HG02981 (cell line): ENCODE data around the gene DGCR6L.
"Not testable (repeated sequence)": the region's sequence is repeated elsewhere in the genome, so short reads cannot be mapped to it uniquely, and the experiment has no call there.

Source experiments
- ATAC-seq: cut with Tn5 transposase; IDR thresholded peaks from one replicate; pipeline ENCODE4 v1.9.1; 2021; ENCODE audit warnings: mild to moderate bottlenecking, moderate library complexity; ENCODE audit not compliant: unreplicated experiment

Gene DGCR6L

DNA sequence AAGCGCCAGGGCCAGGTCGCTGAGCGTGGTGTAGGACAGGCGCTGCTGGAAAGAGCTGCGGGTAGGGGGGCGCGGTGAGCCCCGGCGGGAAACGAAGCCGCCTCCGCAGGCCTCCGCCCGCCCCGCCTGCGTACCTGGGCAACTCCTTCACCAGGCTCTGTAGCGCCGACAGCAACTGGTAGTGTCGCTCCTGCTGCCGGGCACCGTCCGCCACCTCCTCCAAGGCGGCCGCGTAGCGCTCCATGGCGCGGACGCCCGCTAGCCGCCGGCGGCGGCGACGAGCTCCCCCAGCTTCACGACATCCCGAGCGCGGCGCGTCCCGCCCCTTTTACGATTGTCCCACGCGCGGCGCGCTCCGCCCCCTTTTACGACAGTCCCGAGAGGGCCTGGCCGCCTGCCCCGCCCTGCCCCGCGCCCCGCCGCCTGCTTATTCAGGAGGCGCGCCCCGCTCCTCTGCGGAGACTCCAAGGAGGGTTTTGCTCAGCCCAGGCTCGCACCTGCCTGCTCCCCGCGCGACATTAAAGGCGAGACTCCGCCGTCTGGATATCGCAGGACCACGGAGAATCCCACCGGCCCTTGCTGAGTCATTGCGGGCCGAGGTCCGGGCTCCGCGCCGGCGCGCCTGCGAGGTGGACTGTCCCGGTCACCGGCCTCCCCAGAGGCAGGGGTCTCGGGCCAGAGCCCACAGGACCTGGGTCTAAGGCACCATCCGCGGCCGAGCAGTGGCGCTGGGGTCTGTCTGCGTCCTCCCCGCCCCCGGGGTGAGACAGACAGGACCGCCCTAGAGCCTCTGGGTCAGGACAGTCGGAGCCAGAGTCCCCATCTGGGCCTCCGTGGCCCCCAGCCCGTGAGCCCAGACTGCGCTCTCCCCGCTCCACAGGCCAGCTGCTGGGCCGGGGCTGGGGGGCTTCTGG lies at the start of gene DGCR6L:
Gene DGCR6L, minus strand, starts transcription at position 316 of the 914 bp plus-strand sequence. Its CDS starts 72 bp downstream, at position 244.
- ATAC-seq: peak; percentile 53

DNA sequence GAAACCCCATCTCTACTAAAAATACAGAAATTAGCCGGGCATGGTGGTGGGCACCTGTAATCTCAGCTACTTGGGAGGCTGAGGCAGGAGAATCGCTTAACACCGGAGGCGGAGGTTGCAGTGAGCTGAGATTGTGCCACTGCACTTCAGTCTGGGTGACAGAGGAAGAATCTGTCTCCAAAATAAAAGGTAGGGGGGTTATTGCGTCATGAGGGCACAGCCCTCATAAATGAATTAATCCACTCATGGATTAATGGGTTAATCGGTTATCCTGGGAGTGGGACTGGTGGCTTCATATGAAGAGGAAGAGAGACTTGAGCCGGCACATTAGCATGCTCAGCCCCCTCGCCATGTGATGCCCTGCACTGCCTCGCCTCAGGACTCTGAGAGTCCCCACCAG lies 49.0 kb upstream of the DGCR6L start:
- ATAC-seq: not testable (repeated sequence)

DNA sequence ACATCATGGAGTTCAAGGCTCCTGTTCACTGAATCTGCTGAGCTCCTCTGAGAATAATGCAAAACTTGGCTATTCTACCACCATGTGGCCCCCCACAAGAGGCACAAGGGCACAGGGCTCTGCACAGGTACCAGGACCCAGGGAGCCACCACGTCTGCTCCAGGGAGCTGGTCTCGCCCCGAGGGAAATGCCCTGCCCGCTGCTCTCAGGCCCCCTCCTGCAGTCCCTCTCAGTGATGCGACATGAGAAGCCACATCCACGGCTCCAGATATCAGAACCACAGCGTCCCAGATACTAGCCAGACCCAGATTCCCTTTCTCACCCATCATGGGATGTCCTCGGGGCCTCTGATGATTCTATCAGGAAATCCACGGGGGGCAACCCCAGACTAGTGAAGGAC lies 47.0 kb upstream of the DGCR6L start:
- not testable (repeated sequence) for ATAC-seq

DNA sequence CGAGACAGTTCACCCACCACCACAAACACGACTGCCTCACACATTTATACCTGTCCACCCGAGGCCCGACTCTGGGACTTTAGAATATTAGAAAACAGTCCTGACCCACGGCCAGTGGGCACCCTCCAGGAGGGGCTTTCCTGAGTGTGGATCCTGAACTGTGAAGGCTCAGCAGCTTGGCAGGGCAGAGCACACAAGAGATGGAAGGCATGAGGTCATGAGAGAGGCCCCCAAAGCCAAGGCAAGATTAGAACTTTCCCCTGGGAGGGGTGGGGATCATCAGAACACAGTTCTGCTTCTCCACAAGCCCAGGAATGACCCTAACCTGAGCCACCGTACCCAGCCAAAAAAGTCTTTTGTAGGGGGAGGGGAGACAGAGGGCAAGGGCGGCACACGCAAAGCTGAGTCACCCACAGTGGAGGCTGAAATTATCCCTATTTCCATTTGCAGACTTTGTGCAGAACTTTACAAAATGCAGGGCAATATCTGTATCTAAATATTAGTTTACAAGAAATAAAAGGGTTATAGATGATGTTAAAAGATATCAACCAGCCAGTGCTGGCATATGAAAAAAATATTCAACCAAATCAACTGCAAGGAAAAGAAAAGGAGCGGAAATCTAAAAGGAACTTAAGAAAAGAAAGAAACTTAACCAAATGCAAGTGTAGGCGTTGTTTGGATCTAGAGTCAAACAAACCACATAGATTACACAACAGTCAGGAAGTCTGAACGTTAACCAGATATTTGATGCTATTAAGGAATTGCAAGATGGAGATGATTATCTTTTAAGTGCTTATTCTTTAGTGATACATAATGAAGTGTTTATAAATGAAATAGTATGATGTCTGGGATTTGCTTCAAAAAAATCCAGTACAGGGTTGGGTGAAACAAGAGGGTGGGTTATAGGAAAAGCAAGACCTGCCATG lies 44.7 kb upstream of the DGCR6L start:
- not testable (repeated sequence) for ATAC-seq

DNA sequence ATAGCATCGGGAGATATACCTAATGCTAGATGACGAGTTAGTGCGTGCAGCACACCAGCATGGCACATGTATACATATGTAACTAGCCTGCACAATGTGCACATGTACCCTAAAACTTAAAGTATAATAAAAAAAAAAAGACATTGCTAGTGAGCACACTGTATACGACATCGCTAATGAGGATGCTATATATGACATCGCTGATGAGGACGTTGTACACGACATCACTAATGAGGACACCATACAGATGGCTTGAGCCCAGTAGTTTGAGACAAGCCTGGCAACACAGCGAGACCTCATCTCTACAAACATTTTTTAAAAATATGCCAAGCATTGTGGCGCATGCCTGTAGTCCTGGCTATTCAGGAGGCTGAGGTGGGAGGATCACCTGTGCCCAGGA lies 42.5 kb upstream of the DGCR6L start:
- ATAC-seq: not testable (repeated sequence)

DNA sequence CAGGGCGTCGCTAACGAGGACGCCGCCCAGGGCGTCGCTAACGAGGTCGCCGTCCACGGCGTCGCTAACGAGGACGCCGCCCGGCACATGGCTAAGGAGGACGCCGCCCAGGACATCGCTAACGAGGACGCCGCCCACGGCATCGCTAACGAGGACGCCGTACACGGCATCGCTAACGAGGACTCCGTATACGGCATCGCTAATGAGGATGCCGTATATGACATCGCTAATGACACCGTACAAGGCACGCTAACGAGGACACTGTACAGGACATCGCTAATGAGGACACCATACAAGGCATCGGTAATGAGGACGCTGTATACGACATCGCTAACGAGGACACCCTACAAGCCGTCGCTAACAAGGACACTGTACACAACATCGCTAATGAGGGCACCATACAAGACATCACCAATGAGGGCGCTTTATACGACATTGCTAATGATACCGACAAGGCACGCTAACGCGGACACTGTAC lies 41.9 kb upstream of the DGCR6L start:
- ATAC-seq: not testable (repeated sequence)

DNA sequence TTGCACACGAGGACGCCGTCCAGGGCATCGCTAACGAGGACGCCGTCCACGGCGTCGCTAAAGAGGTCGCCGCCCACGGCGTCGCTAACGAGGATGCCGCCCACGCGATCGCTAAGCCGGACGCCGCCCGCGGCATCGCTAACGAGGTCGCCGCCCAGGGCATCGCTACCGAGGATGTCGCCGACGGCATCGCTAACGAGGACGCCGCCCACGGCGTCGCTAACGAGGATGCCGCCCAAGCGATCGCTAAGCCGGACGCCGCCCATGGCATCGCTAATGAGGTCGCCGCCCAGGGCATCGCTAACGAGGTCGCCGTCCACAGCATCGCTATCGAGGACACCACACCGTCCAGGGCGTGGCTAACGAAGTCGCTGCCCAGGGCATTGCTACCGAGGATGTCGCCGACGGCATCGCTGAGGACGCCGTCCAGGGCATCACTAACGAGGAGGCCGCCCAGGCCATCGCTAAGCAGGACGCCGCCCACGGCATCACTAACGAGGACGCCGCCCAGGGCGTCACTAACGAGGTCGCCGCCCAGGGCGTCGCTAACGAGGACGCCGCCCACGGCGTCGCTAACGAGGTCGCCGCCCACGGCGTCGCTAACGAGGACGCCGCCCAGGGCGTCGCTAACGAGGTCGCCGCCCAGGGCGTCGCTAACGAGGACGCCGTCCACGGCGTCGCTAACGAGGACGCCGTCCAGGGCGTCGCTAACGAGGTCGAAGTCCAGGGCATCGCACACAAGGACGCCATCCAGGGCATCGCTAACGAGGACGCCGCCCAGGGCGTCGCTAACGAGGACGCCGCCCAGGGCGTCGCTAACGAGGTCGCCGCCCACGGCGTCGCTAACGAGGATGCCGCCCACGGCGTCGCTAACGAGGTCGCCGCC lies 41.2 kb upstream of the DGCR6L start:
- not testable (repeated sequence) for ATAC-seq

DNA sequence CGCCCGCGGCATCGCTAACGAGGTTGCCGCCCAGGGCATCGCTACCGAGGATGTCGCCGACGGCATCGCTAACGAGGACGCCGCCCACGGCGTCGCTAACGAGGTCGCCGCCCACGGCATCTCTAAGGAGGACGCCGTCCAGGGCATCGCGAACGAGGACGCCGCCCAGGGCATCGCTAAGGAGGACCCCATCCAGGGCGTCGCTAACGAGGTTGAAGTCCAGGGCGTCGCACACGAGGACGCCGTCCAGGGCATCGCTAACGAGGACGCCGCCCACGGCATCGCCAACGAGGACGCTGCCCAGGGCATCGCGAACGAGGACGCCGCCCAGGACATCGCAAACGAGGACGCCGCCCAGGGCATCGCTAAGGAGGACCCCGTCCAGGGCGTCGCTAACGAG lies 40.4 kb upstream of the DGCR6L start:
- not testable (repeated sequence) for ATAC-seq

DNA sequence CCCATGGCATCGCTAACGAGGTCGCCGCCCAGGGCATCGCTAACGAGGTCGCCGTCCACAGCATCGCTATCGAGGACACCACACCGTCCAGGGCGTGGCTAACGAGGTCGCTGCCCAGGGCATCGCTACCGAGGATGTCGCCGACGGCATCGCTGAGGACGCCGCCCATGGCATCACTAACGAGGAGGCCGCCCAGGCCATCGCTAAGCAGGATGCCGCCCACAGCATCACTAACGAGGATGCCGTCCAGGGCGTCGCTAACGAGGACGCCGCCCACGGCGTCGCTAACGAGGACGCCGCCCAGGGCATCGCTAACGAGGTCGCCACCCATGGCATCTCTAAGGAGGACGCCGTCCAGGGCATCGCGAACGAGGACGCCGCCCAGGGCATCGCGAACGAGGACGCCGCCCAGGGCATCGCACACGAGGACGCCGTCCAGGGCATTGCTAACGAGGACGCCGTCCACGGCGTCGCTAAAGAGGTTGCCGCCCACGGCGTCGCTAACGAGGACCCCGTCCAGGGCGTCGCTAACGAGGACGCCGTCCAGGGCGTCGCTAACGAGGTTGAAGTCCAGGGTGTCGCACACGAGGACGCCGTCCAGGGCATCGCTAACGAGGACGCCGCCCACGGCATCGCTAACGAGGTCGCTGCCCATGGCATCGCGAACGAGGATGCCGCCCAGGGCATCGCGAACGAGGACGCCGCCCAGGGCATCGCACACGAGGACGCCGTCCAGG lies 38.8 kb upstream of the DGCR6L start:
- not testable (repeated sequence) for ATAC-seq

DNA sequence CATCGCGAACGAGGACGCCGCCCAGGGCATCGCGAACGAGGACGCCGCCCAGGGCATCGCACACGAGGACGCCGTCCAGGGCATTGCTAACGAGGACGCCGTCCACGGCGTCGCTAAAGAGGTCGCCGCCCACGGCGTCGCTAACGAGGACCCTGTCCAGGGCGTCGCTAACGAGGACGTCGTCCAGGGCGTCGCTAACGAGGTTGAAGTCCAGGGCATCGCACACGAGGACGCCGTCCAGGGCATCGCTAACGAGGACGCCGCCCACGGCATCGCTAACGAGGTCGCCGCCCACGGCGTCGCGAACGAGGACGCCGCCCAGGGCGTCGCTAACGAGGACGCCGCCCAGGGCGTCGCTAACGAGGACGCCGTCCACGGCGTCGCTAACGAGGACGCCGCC lies 38.1 kb upstream of the DGCR6L start:
- not testable (repeated sequence) for ATAC-seq

DNA sequence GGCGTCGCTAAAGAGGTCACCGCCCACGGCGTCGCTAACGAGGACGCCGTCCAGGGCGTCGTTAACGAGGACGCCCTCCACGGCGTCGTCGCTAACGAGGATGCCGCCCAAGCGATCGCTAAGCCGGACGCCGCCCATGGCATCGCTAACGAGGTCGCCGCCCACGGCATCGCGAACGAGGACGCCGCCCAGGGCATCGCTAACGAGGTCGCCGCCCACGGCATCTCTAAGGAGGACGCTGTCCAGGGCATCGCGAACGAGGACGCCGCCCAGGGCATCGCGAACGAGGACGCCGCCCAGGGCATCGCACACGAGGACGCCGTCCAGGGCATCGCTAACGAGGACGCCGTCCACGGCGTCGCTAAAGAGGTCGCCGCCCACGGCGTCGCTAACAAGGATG lies 37.0 kb upstream of the DGCR6L start:
- ATAC-seq: not testable (repeated sequence)

DNA sequence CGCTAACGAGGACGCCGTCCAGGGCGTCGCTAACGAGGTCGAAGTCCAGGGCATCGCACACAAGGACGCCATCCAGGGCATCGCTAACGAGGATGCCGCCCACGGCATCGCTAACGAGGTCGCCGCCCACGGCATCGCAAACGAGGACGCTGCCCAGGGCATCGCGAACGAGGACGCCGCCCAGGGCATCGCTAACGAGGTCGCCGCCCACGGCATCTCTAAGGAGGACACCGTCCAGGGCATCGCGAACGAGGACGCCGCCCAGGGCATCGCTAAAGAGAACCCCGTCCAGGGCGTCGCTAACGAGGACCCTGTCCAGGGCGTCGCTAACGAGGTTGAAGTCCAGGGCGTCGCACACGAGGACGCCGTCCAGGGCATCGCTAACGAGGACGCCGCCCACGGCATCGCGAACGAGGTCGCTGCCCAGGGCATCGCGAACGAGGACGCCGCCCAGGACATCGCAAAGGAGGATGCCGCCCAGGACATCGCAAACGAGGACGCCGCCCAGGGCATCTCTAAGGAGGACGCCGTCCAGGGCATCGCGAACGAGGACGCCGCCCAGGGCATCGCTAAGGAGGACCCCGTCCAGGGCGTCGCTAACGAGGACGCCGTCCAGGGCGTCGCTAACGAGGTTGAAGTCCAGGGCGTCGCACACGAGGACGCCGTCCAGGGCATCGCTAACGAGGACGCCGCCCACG lies 36.2 kb upstream of the DGCR6L start:
- not testable (repeated sequence) for ATAC-seq

DNA sequence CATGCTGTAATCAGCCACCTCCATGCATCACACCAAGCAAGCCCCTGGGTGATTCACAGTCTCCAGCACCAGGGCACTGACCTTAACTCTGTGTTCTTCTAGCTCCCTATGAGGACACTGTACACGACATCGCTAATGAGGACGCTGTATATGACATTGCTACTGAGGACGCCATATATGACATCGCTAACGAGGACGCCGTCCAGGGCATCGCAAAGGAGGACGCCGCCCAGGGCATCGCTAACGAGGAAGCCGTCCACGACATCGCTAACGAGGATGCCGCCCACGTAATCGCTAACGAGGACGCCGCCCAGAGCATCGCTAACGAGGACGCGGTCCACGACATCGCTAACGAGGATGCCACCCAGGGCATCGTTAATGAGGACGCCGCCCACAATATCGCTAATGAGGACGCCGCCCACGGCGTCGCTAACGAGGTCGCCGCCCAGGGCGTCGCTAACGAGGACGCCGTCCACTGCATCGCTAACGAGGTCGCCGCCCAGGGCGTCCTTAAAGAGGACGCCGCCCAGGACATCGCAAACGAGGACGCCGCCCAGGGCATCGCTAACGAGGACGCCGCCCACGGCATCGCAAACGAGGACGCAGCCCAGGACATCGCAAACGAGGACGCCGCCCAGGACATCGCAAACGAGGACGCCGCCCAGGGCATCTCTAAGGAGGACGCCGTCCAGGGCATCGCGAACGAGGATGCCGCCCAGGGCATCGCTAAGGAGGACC lies 34.5 kb upstream of the DGCR6L start:
- ATAC-seq: no peak

DNA sequence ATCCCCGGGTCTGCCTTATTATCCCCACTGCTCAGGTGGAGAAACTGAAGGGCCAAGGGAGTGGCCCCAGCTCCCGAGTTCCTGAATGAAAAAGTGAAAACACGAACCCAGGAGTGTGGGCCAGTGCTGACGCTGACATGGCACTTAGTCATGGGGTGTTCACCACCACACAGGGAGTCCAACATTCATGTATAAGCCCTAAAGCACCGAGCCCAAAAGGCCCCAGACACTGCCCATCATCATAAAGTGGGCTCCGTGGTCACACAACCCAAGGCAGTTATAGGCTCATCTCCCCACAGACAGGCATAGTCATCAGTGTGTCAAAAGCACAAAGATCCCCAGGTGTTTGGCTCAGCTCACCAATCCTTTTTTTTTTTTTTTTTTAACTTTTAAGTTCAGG lies 32.7 kb upstream of the DGCR6L start:
- not testable (repeated sequence) for ATAC-seq

DNA sequence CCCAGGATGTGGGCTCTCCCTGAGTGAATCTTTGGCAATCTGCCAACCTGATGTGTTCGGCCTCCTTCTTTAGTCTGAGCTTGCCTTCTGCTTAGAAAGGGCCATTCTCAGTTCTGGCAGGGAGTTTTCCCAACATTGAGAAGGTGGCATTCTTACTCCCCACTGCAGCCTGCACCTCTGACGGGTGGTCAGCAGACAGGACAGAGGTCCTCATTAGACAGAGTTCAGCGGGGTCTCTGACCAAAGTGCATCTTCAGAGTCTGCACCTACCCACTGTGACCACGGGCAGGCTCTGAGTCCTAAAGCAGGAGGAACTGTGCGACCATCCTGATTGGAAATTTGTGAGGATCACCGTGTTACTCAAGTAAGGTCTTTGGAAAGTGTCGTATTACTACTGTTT lies 26.7 kb upstream of the DGCR6L start:
- ATAC-seq: not testable (repeated sequence)

DNA sequence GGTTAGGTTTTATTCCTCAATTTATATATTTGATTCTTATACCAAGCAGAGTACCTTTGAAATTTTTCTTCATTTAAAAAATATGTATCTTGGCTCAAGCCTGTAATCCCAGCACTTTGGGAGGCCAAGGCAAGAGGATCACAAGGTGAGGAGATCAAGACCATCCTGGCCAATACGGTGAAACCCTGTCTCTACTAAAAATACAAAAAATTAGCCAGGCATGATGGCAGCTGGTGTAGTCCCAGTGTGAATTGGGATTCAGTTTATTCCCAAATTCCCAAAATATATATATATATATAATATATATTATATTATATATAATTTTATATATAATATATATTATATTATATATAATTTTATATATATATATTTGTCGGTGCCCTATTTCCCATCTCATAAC lies 18.4 kb upstream of the DGCR6L start:
- not testable (repeated sequence) for ATAC-seq

DNA sequence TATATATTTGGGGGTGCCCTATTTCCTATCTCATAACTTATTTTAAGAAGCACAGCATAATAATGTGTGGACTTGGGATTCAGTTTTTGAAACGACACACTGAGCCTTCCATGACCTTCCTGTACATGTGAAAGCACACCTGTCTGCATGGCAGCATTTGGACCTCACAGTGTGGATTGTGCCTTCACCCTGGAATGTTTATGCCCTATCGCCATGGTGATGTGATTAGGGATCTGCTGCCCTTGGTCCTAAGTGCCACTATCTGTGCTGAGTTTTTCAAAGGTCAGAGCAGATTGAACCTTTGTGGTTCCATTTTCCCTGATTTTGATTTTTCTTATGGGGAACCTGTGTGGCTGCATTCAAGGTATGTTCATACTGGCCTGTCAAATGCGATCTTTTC lies 17.9 kb upstream of the DGCR6L start:
- not testable (repeated sequence) for ATAC-seq

DNA sequence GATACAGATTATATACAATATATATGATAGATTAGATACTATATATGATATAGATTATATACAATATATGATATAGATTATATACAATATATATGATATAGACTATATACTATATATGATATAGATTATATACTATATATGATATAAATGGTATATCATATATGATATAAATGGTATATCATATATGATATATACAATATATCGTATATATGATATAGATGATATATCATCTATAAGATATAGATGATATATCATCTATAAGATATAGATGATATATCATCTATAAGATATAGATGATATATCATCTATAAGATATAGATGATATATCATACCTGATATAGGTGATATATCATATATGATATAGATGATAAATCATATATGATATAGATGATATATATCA lies 16.7 kb upstream of the DGCR6L start:
- not testable (repeated sequence) for ATAC-seq
